HCT116 (cell line): ENCODE data around the gene RETREG1. TPM values are rescaled to one million over a fixed set of nuclear protein-coding genes. Genes with fewer than 3 reads are reported as not detected.

Source experiments
- ATAC-seq: fragments of 200-7000 bp; cut with Tn5 transposase; 2 replicates; pipeline ENCODE4 v1.9.1; 2020; ENCODE audit warnings: mild to moderate bottlenecking, moderate library complexity
- BruUV-seq: library from RNA; stranded (reverse); fragments of 400-500 nt; replicated peaks from 2 replicates; lab custom pipeline; 2021; lab: Mats Ljungman, UMichigan
- CTCF ChIA-PET: fragments of 300-600 bp; sonication (Branson Sonifier 250); formaldehyde crosslinking; loops from one replicate; lab custom pipeline; 2021; ENCODE audit warnings: antibody characterized with exemption; lab: Charles Lee
- POLR2A ChIA-PET: fragments of 300-600, 350-600 bp; sonication (Branson Sonifier 250); formaldehyde crosslinking; loops from one replicate; lab custom pipeline; 2021; ENCODE audit warnings: antibody characterized with exemption; lab: Charles Lee
- RAD21 ChIA-PET, 2 experiments: fragments of 300-600 bp; sonication (Branson Sonifier 250); formaldehyde crosslinking; loops; one replicate each; lab custom pipeline; 2023; ENCODE audit warnings: low total read pairs in 2 of 2; ENCODE audit not compliant: uncharacterized antibody in 2 of 2, unreplicated experiment in 2 of 2, low non-redundant PET in 1 of 2; lab: Charles Lee
- DNase-seq: peaks from one replicate; pipeline ENCODE4 v3.0.0-alpha.2; 2010; ENCODE audit warnings: low read depth, low spot score
- H2AFZ ChIP-seq: fragments of 200-600 bp; shearing (Covaris generic), sonication (generic); 2 replicates; pipeline ENCODE4 v1.6.1; 2017; ENCODE audit warnings: low read depth, mixed run types, mixed read lengths, antibody characterized with exemption, low read length; ENCODE audit not compliant: poor library complexity, severe bottlenecking
- H3K27ac ChIP-seq: 2 replicates; pipeline ENCODE4 v1.5.1; 2012; ENCODE audit warnings: low read depth, low read length
- H3K27me3 ChIP-seq: fragments of 200-600 bp; sonication (generic); 2 replicates; pipeline ENCODE4 v1.6.1; 2016; ENCODE audit warnings: mixed run types, low read length, mixed read lengths; ENCODE audit not compliant: insufficient read depth
- H3K36me3 ChIP-seq, 2 experiments: fragments of 200-500 bp in 1 of 2; fragments of 200-600 bp in 1 of 2; sonication (Bioruptor generic) in 1 of 2; sonication (generic) in 1 of 2; 2 replicates each; pipeline versions ENCODE4 v1.5.1 to v1.6.1; 2014 to 2016; ENCODE audit warnings: low read length in 2 of 2, inconsistent platforms in 1 of 2, mixed read lengths in 1 of 2, mixed run types in 1 of 2; ENCODE audit not compliant: insufficient read depth in 2 of 2, control insufficient read depth in 1 of 2
- H3K4me1 ChIP-seq, 2 experiments: fragments of 200-600 bp in 1 of 2; sonication (generic) in 1 of 2; 2 replicates each; pipeline versions ENCODE4 v1.5.1 to v1.6.1; 2012 to 2017; ENCODE audit warnings: low read length in 2 of 2, inconsistent platforms in 1 of 2, mild to moderate bottlenecking in 1 of 2, mixed read lengths in 1 of 2, mixed run types in 1 of 2, moderate library complexity in 1 of 2; ENCODE audit not compliant: insufficient read depth in 2 of 2, control insufficient read depth in 1 of 2
- H3K4me2 ChIP-seq: fragments of 200-600 bp; sonication (generic); 2 replicates; pipeline ENCODE4 v1.6.1; 2017; ENCODE audit warnings: mixed run types, low read length, mixed read lengths
- H3K4me3 ChIP-seq, 2 experiments: fragments of 200-600 bp in 1 of 2; sonication (generic) in 1 of 2; replicated peaks in 1 of 2; 2 replicates each; pipeline ENCODE4 v1.5.1; 2011 to 2016; ENCODE audit warnings: low read length in 2 of 2, control low read depth in 1 of 2, low read depth in 1 of 2, mild to moderate bottlenecking in 1 of 2, mixed read lengths in 1 of 2, mixed run types in 1 of 2
- H3K79me2 ChIP-seq: fragments of 200-600 bp; sonication (generic); 2 replicates; pipeline ENCODE4 v1.6.1; 2017; ENCODE audit warnings: mild to moderate bottlenecking, mixed run types, low read length, moderate library complexity, mixed read lengths; ENCODE audit not compliant: insufficient read depth
- H3K9ac ChIP-seq: fragments of 200-600 bp; sonication (generic); 2 replicates; pipeline ENCODE4 v1.6.1; 2016; ENCODE audit warnings: low read length, mixed read lengths
- H3K9me2 ChIP-seq: fragments of 200-600 bp; sonication (generic), shearing (Covaris generic); 2 replicates; pipeline ENCODE4 v1.6.1; 2017; ENCODE audit warnings: mixed run types, mild to moderate bottlenecking, moderate library complexity; ENCODE audit not compliant: insufficient read depth
- H3K9me3 ChIP-seq, 2 experiments: fragments of 200-500 bp in 1 of 2; fragments of 200-600 bp in 1 of 2; sonication (Bioruptor generic) in 1 of 2; sonication (generic) in 1 of 2; 2 replicates each; pipeline ENCODE4 v1.6.1; 2014 to 2017; ENCODE audit warnings: low read length in 2 of 2, mixed read lengths in 2 of 2, inconsistent platforms in 1 of 2, low read depth in 1 of 2, mild to moderate bottlenecking in 1 of 2, mixed run types in 1 of 2, moderate library complexity in 1 of 2; ENCODE audit not compliant: control insufficient read depth in 1 of 2, insufficient read depth in 1 of 2
- H4K20me1 ChIP-seq: fragments of 200-600 bp; sonication (generic), shearing (Covaris generic); 2 replicates; pipeline ENCODE4 v1.6.1; 2017; ENCODE audit warnings: mixed run types, mild to moderate bottlenecking, moderate library complexity; ENCODE audit not compliant: insufficient read depth
- ATF3 ChIP-seq: IDR thresholded peaks from 2 replicates; pipeline ENCODE4 v1.6.1; 2012
- CBX3 ChIP-seq: IDR thresholded peaks from 2 replicates; pipeline ENCODE4 v1.6.1; 2012; ENCODE audit warnings: low read depth
- CEBPB ChIP-seq: IDR thresholded peaks from 2 replicates; pipeline ENCODE4 v1.6.1; 2012; ENCODE audit warnings: low read depth
- CTCF ChIP-seq, 3 experiments: fragments of 200-600 bp in 1 of 3; sonication (generic) in 1 of 3; IDR thresholded peaks in 2 of 3; conservative IDR thresholded peaks in 1 of 3; 2 replicates each; pipeline ENCODE4 v1.5.1; 2012 to 2017; ENCODE audit warnings: low read depth in 2 of 3, low read length in 2 of 3, antibody characterized with exemption in 1 of 3, borderline replicate concordance in 1 of 3, control low read depth in 1 of 3, mild to moderate bottlenecking in 1 of 3, mixed read lengths in 1 of 3, mixed run types in 1 of 3, moderate library complexity in 1 of 3; ENCODE audit not compliant: insufficient read depth in 1 of 3
- ELF1 ChIP-seq: IDR thresholded peaks from 2 replicates; pipeline ENCODE4 v1.6.1; 2012; ENCODE audit warnings: low read depth, borderline replicate concordance
- EZH2 ChIP-seq: fragments of 200-600 bp; sonication (generic); IDR thresholded peaks from 2 replicates; pipeline ENCODE4 v1.6.1; 2017; ENCODE audit warnings: antibody characterized with exemption, mixed run types
- EZH2phosphoT487 ChIP-seq: fragments of 200-600 bp; IDR thresholded peaks from 2 replicates; pipeline ENCODE4 v1.6.1; 2018; ENCODE audit warnings: antibody characterized with exemption, borderline replicate concordance
- MAX ChIP-seq: IDR thresholded peaks from 2 replicates; pipeline ENCODE4 v1.6.1; 2012
- POLR2AphosphoS5 ChIP-seq: IDR thresholded peaks from 2 replicates; pipeline ENCODE4 v1.6.1; 2011; ENCODE audit warnings: mild to moderate bottlenecking, low read depth, low read length, moderate library complexity
- RAD21 ChIP-seq: IDR thresholded peaks from 2 replicates; pipeline ENCODE4 v1.6.1; 2012; ENCODE audit warnings: low read depth, mild to moderate bottlenecking
- SIN3A ChIP-seq: IDR thresholded peaks from 2 replicates; pipeline ENCODE4 v1.6.1; 2012; ENCODE audit warnings: low read depth
- SP1 ChIP-seq: IDR thresholded peaks from 2 replicates; pipeline ENCODE4 v1.6.1; 2012; ENCODE audit warnings: low read depth
- SRF ChIP-seq: IDR thresholded peaks from 2 replicates; pipeline ENCODE4 v1.6.1; 2012; ENCODE audit warnings: low read depth
- TCF7L2 ChIP-seq: IDR thresholded peaks from 2 replicates; pipeline ENCODE4 v1.7.0; 2011; ENCODE audit warnings: borderline replicate concordance, inconsistent platforms; ENCODE audit not compliant: insufficient read depth, insufficient read length; ENCODE audit errors: extremely low read depth
- ZNF274 ChIP-seq: fragments of 200-500 bp; sonication (Bioruptor generic); IDR thresholded peaks from 2 replicates; pipeline ENCODE4 v1.6.1; 2014; ENCODE audit warnings: mild to moderate bottlenecking, low read depth, low read length, inconsistent platforms
- intact Hi-C: fragments of 100-400 bp; cut with micrococcal nuclease; formaldehyde crosslinking; loops from 2 replicates; pipeline ENCODE4 v1.10.0; 2022
- total RNA-seq: library from RNA; stranded (reverse); gene quantifications from one replicate; pipeline ENCODE4 v1.2.1, GENCODE V29; 2021; ENCODE audit not compliant: unreplicated experiment
- TF ChIP-seq, protein P1 (sequence below): IDR thresholded peaks from 2 replicates; pipeline ENCODE4 v1.6.1; 2012; ENCODE audit warnings: low read depth

RETREG1 gene
- total RNA-seq, 1 experiment from 2014 or later: 6.0 TPM

GRCh38 chr5:16664368-16664767, 47.6 kb upstream of the RETREG1 start:
- Histone ChIP-seq H3K9me2 (no peaks in the 10 kb centered on the region), H3K4me1 (no peaks in the 10 kb centered on the region), H3K27ac (no peak overlapping the region), H3K79me2 (no peaks in the 10 kb centered on the region), H3K4me3 (no peak overlapping the region), H3K9ac (no peak overlapping the region), H3K36me3 (peaks cover 3 to 5% of the 10 kb centered on the region in 2 experiments; a peak in 2 of 4 replicates), H2AFZ (no peak overlapping the region), H3K9me3 (no peaks in the 10 kb centered on the region), H3K27me3 (no peaks in the 10 kb centered on the region), H4K20me1 (no peaks in the 10 kb centered on the region), H3K4me2 (no peak overlapping the region)
- BruUV-seq: no TSS peak
- intact Hi-C loops: no loop called here
- DNase-seq (no peak), ATAC-seq (no peak)
- no peak for TF ChIP-seq MAX
- no peak for TF ChIP-seq CTCF (IDR thresholded peaks at IDR 0.05 in 2 of 3, conservative IDR thresholded peaks at IDR 0.05 in 1 of 3; ENCODE audit: borderline replicate concordance in 1 of 3, insufficient read depth in 1 of 3, low read depth in 2 of 3, low read length in 2 of 3)
- no peak for TF ChIP-seq ELF1
- no peak for TF ChIP-seq SP1
- no peak for TF ChIP-seq TCF7L2
- no peak for TF ChIP-seq ZNF274
- no peak for TF ChIP-seq RAD21
- TF ChIP-seq POLR2AphosphoS5: no peak
- no peak for TF ChIP-seq EZH2
- TF ChIP-seq, protein P1, sequence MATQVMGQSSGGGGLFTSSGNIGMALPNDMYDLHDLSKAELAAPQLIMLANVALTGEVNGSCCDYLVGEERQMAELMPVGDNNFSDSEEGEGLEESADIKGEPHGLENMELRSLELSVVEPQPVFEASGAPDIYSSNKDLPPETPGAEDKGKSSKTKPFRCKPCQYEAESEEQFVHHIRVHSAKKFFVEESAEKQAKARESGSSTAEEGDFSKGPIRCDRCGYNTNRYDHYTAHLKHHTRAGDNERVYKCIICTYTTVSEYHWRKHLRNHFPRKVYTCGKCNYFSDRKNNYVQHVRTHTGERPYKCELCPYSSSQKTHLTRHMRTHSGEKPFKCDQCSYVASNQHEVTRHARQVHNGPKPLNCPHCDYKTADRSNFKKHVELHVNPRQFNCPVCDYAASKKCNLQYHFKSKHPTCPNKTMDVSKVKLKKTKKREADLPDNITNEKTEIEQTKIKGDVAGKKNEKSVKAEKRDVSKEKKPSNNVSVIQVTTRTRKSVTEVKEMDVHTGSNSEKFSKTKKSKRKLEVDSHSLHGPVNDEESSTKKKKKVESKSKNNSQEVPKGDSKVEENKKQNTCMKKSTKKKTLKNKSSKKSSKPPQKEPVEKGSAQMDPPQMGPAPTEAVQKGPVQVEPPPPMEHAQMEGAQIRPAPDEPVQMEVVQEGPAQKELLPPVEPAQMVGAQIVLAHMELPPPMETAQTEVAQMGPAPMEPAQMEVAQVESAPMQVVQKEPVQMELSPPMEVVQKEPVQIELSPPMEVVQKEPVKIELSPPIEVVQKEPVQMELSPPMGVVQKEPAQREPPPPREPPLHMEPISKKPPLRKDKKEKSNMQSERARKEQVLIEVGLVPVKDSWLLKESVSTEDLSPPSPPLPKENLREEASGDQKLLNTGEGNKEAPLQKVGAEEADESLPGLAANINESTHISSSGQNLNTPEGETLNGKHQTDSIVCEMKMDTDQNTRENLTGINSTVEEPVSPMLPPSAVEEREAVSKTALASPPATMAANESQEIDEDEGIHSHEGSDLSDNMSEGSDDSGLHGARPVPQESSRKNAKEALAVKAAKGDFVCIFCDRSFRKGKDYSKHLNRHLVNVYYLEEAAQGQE: no peak
- no peak for TF ChIP-seq SRF
- TF ChIP-seq CEBPB: no peak
- TF ChIP-seq SIN3A: no peak
- no peak for TF ChIP-seq EZH2phosphoT487
- TF ChIP-seq ATF3: no peak
- no peak for TF ChIP-seq CBX3
- RAD21 ChIA-PET: no interaction called here
- POLR2A ChIA-PET: no interaction called here
- CTCF ChIA-PET: no interaction called here
